Astrocyte of the spinal cord (primary cell): ENCODE results near the gene SLC66A2.

Source experiments
- DNase-seq: peaks from one replicate; pipeline ENCODE4 v3.0.0; 2011; ENCODE audit warnings: low read depth, low spot score
- H3K4me3 ChIP-seq: 2 replicates; pipeline ENCODE4 v1.5.1; 2011; ENCODE audit warnings: low read depth, mild to moderate bottlenecking, low read length, moderate library complexity
- CTCF ChIP-seq: IDR thresholded peaks from 2 replicates; pipeline ENCODE4 v1.5.1; 2012; ENCODE audit warnings: low read depth, mild to moderate bottlenecking, low read length, inconsistent platforms
- in situ Hi-C: cut with HindIII; loops from 2 replicates; pipeline ENCODE4 v1.10.0; 2017; ENCODE audit warnings: low sequenced_read_pairs

Gene SLC66A2

GRCh38 chr18:79861687-79862086 lies 89.8 kb downstream of the SLC66A2 start:
- no peak for DNase-seq
- in situ Hi-C loops: no loop called here

GRCh38 chr18:79859314-79859713 lies 92.1 kb downstream of the SLC66A2 start:
- in situ Hi-C loops: no loop called here
- no peak for TF ChIP-seq CTCF
- H3K4me3 ChIP-seq: no peak overlapping the region
- DNase-seq: no peak

More at GRCh38 chr18:79861687-79862086, 89.8 kb downstream of the SLC66A2 start:
- no peak for TF ChIP-seq CTCF
- H3K4me3 ChIP-seq: no peak overlapping the region

- no peak overlapping the region for H3K4me3 ChIP-seq
- no peak for TF ChIP-seq CTCF
- in situ Hi-C loops: no loop called here
- peak; percentile 17 for DNase-seq
Measured at GRCh38 chr18:79857082-79857671, 94.3 kb downstream of the SLC66A2 start.

- H3K4me3 ChIP-seq: no peak overlapping the region
- no peak for DNase-seq
- in situ Hi-C loops: no loop called here
- no peak for TF ChIP-seq CTCF
Measured at GRCh38 chr18:79856119-79857007, 95.1 kb downstream of the SLC66A2 start.

GRCh38 chr18:79855147-79855933 lies 96.1 kb downstream of the SLC66A2 start:
- no peak for TF ChIP-seq CTCF
- in situ Hi-C loops: no loop called here
- no peak overlapping the region for H3K4me3 ChIP-seq
- no peak for DNase-seq

GRCh38 chr18:79853993-79854364 lies 97.5 kb downstream of the SLC66A2 start:
- in situ Hi-C loops: no loop called here
- H3K4me3 ChIP-seq: no peak overlapping the region
- no peak for TF ChIP-seq CTCF
- no peak for DNase-seq
